ENCODE data around the gene KCNV2. TPM values are rescaled to one million over a fixed set of nuclear protein-coding genes. Genes with fewer than 3 reads are reported as not detected.
A peak's percentile ranks its signal among the peaks of the same experiment; 100 is the strongest.

KCNV2 gene
- total RNA-seq, 1 experiment from 2014 or later: not detected

DNA sequence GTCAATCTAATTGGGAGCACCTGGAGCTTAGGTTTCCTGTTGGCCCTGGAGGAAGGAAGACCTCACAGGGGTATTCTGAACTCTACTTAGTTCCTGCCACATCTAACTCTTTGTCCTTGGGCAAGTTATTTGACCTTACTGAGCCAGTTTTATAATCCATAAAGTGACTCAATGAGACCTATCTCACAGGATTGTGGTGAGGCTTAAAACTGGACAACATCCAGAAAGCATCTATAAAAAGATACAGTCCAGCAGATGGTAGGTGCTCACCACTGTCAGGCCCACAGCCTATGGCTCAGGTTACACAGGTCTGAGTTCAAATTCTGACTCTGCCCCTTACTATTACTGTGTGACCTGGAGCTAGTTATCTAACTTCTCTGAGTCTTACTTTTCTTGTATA lies 23.3 kb downstream of the KCNV2 start:
- no peaks in the 10 kb centered on the region for H3K27me3 ChIP-seq
- H3K4me3 ChIP-seq: no peak overlapping the region
- no peaks in the 10 kb centered on the region for H3K9me3 ChIP-seq
- no peaks in the 10 kb centered on the region; the same call in 1 of the 2 replicates for H3K36me3 ChIP-seq
- DNase-seq: no peak

DNA sequence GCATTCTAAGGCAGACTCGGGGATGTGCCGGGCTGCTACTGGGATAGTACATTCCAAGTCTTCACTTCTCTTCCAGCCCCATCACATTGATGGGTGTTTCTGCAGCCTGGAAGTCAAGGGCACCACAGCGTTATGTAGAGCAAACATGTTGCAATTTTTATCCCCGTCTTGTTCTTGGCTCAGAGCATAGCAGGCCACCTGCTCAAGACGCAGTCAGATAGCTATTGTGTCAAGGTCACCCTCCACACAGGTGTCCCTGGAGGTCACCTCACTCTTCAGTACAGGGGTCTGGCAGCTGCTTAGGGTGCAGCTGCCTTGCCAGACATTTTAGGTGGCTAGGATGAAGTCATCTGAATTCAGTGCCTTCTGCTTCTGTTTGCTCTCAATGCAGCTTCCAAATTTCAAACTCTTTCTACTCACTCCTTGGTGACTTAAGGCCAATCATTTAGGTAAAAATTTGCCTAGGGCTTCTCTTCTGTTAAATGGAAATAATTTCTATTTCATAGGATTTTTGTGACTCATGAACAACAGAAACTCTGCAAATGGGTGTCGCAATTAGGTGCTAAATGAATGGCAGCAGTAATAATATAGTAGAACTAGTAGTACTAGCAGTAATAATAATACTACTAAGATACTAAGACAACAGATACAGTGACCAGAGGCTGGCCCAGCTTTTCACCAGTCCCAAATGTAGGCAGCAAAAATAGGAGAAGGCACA lies 24.3 kb downstream of the KCNV2 start:
- no peaks in the 10 kb centered on the region for H3K9me3 ChIP-seq
- DNase-seq: no peak
- H3K27me3 ChIP-seq: no peaks in the 10 kb centered on the region
- no peaks in the 10 kb centered on the region; the same call in 1 of the 2 replicates for H3K36me3 ChIP-seq
- no peak overlapping the region for H3K4me3 ChIP-seq

DNA sequence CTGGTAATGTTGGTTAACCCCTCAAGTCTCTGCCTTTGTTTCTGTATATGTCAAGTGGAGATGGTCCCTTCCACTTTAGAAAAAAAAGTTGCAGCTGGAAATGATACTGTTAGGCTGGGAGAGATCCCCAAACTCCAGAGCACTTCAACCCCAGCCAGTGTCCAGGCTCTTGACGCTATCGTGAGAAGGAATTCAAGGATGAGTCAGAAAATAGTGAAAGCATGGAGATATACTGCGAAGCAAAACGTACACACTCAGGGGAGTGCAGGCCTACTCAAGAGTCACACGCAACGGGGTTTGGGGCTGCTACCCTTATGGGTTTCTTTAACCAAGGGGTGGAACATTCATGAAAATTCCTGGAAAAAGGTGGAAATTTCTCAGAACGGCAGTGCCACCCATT lies 24.9 kb downstream of the KCNV2 start:
- Histone ChIP-seq H3K27me3 (no peaks in the 10 kb centered on the region), H3K9me3 (no peaks in the 10 kb centered on the region)
- no peak for DNase-seq

DNA sequence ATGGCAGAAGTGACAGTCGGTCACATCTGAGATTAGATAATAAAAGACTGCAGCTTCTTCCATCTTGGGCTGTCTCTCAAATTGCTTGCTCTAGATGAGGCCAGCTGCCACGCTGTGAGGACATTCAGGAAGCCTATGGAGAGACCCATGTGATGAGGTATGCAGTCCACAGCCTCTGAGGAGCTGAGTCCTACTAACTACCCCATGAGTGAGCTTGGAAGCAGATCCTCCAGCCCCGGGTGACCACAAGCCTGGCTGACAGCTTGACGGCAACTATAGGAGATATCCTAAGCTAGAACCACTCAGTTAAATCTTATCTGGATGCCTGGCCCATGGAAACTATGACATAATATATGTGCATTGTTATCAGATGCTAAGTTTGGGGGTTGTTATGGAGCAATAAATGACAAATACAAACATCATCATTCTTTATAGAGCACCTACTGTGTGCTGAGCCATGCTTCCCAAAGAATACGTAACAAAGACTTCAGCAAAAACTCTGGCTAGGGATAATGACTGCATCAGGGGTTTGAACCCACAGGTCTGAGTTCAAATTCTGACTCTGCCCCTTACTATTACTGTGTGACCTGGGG lies 26.7 kb downstream of the KCNV2 start:
- no peaks in the 10 kb centered on the region for H3K9me3 ChIP-seq
- no peak for DNase-seq
- H3K36me3 ChIP-seq: no peaks in the 10 kb centered on the region; the same call in 1 of the 2 replicates
- no peak overlapping the region for H3K4me3 ChIP-seq
- no peaks in the 10 kb centered on the region for H3K27me3 ChIP-seq

More for the DNA sequence above, 24.9 kb downstream of the KCNV2 start:
- H3K4me3 ChIP-seq: no peak overlapping the region
- H3K36me3 ChIP-seq: no peaks in the 10 kb centered on the region; the same call in 1 of the 2 replicates

DNA sequence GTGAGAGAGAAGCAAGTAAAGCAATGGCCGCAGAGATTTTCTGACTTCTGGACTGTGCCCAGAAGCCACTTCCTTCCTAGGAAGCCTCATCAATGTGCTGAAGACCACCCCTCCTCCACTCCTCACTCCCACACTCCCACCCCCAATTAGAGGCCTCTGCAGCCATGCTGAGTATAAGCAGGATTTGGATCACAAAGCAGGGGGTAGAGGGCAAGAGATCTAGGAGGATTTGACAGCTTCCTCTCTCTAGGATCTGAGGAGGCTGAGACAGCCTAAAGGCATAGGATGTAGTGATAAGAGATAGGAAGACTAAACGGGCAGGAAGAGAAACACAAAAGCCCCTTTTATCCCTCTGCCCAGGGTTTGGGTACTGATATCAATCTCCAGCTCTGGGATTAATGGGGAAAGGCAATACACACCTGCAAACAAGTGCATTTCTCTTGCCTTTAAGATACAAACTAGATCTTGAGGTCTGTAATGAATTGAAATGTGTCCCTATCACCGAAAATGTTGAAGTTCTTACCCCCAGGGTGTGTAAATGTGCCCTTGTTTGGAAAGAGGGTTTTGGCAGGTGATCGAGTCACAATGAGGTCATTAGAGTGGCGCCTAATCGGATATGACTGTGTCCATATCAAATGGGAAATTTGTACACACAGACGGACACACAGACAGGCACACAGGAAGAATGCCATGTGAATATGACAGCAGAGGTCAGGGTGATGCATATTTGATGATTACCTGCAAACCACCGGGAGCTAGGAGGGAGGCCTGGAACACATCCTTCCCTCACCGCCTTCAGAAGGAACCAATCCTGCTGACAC lies 28.5 kb downstream of the KCNV2 start:
- H3K9me3 ChIP-seq: no peaks in the 10 kb centered on the region
- H3K36me3 ChIP-seq: peaks cover under 1% of the 10 kb centered on the region; the same call in 1 of the 2 replicates
- DNase-seq: no peak
- no peaks in the 10 kb centered on the region for H3K27me3 ChIP-seq
- no peak overlapping the region for H3K4me3 ChIP-seq

DNA sequence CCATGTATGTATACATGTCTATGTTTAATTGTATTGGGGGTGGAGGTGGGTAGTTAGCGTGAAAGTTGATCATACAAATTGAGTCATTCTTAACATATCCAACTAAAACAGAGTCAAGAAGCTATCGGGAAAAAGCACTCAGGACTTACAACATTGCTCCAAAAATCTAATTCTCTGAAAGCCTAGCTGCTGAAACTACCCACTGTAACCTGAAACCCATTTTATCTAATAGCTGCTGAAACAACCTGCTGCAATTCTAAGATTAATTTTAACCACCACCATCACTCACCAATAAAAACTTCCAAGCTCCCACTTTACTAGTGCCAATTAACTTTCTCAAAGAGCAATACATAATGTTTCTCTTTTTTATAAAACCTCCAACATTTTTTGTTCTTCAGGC lies 32.2 kb downstream of the KCNV2 start:
- H3K4me3 ChIP-seq: no peak overlapping the region
- H3K9me3 ChIP-seq: no peaks in the 10 kb centered on the region
- H3K27me3 ChIP-seq: no peaks in the 10 kb centered on the region
- DNase-seq: no peak
- peaks cover 9% of the 10 kb centered on the region; the same call in 1 of the 2 replicates for H3K36me3 ChIP-seq

DNA sequence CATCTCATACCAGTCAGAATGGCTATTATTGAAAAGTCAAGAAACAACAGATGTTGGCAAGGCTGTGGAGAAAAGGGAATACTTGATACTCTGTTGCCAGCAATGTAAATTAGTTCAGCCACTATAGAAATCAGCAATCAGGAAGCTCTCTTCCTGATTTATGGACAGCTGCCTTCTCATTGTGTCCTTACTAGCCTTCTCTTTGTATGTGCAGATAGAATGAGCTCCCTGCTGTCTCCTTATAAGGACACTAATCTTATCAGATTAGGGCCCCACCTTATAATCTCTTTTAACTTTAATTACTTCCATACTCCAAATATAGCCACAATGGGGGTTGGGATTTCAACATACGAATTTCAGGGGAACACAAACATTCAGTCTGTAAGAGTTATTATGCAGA lies 38.0 kb downstream of the KCNV2 start:
- no peak for DNase-seq
- no peak overlapping the region for H3K4me3 ChIP-seq

DNA sequence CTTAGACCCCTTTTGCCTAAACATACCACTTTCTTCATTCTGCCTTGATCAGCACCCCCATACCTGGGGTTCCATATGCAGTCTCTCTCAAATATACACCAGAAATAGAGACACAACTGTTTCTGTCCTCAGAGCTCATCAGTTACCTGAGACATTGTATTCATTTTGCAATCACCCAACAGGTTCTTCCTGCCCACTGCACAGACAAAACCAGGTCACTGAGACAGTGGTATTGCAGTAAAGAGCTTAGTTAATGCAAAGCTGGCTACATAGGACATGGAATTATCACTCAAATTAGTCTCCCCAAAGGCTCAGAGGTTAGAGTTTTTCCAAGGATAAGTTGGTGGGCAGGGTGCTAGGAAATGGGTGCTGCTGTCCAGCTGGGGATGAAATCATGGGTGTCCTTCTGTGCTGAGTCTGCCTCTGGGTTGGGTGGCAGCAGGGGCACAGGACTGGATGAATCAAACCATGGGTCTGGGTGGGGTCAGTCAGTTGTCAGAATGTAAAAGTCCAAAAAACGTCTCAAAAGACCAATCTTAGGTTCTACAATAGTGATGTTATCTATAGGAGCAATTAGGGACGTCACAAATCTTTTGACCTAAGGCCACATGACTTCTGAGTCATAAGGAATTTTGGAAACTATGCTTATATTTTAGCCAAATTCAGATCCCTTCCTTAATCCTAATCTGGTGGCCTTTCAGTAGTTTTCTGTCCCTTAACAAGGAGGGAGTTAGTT lies 41.0 kb downstream of the KCNV2 start:
- DNase-seq: no peak
- H3K27me3 ChIP-seq: no peaks in the 10 kb centered on the region

More for the DNA sequence above, 38.0 kb downstream of the KCNV2 start:
- Histone ChIP-seq H3K9me3 (no peaks in the 10 kb centered on the region), H3K27me3 (no peaks in the 10 kb centered on the region), H3K36me3 (peaks cover 17% of the 10 kb centered on the region)

DNA sequence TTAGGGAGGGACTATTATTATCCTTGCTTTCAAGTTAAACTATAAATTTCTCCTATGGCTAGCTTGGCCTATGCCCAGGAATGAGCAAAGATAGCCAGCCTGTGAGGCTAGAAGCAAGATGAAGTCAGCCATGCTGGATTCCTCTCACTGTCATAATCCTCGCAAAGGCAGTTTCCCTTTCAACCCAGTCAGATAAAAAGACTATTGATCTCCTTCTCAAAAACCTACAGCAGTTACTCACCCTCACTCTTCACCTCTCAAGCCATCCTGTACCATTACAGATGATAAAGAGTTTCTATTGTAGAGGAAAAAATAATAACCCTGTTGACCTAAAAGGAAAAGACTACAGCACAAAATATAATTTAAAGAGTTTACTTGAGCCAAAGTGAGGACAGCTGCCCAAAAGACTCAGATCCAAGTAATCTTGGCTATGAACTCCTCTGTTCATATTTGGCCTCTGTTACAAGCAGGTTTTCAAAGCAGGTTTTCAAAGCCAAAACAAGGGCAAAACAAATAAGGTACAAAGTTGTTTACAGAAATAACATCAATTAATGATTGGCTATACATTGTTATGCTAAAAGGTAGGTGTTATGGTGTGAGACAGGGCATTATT lies 41.7 kb downstream of the KCNV2 start:
- H3K36me3 ChIP-seq: peaks cover 8% of the 10 kb centered on the region
- no peaks in the 10 kb centered on the region for H3K9me3 ChIP-seq
- no peaks in the 10 kb centered on the region for H3K27me3 ChIP-seq
- no peak for DNase-seq
- no peak overlapping the region for H3K4me3 ChIP-seq

More for the DNA sequence above, 41.0 kb downstream of the KCNV2 start:
- H3K4me3 ChIP-seq: no peak overlapping the region
- H3K36me3 ChIP-seq: peaks cover 9% of the 10 kb centered on the region
- no peaks in the 10 kb centered on the region for H3K9me3 ChIP-seq

DNA sequence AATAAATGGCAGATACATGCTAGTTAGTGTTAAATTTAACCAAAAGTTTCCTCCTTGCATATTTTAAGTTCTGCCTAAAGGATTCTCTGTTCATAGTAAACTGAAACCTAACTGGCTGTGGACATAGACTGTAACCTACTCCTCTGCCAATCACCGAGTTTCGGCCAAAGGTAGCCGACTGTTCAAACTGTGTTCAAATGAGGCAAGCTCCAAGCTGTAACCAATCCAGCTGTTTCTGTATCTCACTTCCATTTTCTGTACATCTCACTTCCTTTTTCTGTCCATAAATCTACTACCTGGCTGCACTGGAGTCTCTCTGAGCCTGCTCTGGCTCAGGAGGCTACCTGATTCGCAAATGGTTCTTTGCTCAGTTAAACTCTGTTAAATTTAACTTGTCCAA lies 44.1 kb downstream of the KCNV2 start:
- Histone ChIP-seq H3K27me3 (no peaks in the 10 kb centered on the region), H3K36me3 (peaks cover 9% of the 10 kb centered on the region), H3K9me3 (no peaks in the 10 kb centered on the region), H3K4me3 (no peak overlapping the region)
- no peak for DNase-seq

DNA sequence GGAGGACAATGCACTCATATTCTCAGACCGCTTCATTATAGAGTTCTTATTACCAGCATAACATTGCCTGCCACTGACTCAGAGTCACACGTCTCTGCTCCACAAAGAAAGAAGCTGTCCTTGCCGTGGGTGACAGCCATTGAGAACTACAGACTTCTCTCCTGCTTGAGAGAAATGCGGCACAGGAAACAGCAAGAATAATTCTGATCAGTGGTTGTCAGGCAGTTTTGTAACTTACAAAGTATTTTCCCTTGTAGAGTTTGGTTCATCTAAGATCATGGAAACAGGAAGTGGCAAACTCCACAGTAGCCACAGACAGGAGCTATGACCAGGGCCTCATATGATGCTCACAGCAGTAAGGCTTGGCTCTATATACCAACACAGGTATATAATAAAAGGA lies 47.0 kb downstream of the KCNV2 start:
- Histone ChIP-seq H3K36me3 (peaks cover 19% of the 10 kb centered on the region), H3K4me3 (no peak overlapping the region), H3K9me3 (no peaks in the 10 kb centered on the region), H3K27me3 (no peaks in the 10 kb centered on the region)
- no peak for DNase-seq

DNA sequence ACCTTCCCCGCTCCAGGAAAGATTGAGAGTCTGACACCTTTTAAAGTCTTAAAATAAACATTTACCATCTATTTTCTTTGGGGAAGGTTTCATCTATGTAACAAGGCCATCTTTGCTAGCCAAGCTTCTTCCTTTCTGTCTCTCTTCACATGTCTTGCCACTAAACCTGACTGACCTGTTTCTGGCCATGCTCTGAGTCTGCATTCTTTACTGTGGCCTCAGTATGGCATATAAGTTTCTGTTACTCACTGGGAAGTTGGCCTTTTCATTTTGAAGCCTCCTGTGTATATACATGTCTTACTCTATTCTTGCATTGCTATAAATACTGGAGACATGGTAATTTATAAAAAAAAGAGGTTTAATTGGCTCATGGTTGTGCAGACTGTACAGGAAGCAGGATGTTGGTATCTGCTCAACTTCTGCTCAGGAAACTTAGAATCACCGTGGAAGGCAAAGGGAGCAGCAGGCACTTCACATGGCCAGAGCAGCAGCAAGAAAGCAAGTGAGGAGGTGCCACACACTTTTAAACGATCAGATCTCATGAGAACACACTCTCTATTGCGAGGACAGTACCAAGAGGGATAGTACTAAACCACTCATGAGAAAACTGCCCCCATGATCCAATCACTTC lies 48.1 kb downstream of the KCNV2 start:
- no peak overlapping the region for H3K4me3 ChIP-seq
- no peak for DNase-seq
- H3K36me3 ChIP-seq: peaks cover 27% of the 10 kb centered on the region
- no peaks in the 10 kb centered on the region for H3K27me3 ChIP-seq
- no peaks in the 10 kb centered on the region for H3K9me3 ChIP-seq

DNA sequence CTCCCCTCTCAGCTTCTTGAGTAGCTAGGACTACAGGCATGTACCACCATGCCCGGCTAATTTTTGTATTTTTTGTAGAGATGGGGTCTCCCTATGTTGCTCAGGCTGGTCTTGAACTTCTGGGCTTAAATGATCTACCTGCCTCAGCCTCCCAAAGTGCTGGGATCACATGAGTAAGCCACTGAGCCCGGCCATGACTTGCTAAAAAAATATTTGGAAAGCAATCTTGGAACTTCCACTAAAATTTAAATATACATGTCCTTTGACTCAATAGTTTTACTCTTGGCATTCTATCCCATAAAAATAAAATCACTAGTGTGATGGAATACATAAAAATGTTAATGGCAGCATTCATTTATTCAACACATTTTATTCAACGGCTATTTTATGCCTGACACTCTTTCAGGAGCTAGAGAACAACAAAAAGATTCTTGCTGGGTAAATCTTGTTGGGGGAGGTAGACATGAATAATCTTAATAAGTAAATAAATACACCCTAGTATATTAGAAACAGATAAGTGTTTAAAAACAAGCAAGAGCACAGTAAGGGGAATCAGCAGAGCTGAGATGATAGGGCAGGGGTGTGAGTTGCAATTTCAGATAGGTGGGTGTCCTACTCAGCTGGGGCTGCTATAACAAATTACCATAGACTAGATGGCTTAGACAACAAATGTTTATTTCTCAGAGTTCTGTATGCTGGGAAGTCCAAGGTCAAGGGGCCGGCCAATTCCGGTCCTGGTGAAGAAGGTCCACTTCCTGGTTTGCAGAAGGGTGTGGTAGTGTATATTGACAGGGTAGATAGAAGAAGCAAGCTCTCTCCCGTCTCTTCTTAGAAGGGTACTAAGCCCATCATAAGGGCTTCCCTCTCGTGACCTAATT lies 50.7 kb downstream of the KCNV2 start:
- Histone ChIP-seq H3K4me3 (no peak overlapping the region), H3K9me3 (no peaks in the 10 kb centered on the region), H3K36me3 (peaks cover 50% of the 10 kb centered on the region), H3K27me3 (no peaks in the 10 kb centered on the region)
- peak; percentile 11 for DNase-seq

DNA sequence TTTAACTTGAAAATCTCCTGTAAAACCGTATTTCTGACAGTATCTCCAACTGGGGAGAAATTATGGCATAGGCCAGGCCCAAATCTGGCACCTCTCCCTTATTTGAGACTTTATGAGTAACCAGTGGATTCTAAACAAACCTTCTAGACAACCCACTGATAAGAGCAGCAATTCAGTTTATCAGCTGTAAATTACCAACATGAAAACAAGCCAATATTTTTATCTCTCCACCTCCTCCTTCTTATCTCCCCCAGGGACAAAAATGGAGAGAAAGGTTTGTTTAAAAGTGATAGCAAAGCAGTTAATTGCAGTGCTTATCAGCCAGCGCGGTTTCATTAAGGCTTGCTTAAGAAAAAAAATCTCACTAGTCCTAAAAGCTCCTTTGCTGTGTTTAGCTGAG lies 53.8 kb downstream of the KCNV2 start:
- Histone ChIP-seq H3K36me3 (peaks cover 77% of the 10 kb centered on the region), H3K4me3 (no peak overlapping the region), H3K27me3 (no peaks in the 10 kb centered on the region), H3K9me3 (no peaks in the 10 kb centered on the region)
- DNase-seq: no peak

DNA sequence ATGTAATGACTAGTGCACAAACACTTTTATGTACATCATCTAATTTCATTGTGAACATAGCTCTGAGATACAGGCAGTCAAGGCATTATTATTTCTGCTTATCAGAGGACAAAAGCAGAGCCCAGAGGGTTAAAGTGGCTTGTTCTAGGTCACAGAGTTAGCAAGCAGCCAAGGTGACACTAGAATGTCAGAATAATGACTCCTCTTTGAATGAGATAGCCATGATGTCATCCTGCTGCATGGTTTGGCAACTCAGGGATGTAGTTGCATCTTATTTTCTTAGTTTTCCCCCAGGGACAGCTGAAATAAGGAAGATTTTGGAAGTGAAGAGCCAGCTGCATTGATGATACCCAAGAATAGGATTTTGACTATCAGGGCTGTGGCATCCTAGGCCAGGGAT lies 54.4 kb downstream of the KCNV2 start:
- no peak for DNase-seq
- peaks cover 82% of the 10 kb centered on the region for H3K36me3 ChIP-seq

More for the DNA sequence above, 54.4 kb downstream of the KCNV2 start:
- H3K9me3 ChIP-seq: no peaks in the 10 kb centered on the region
- H3K4me3 ChIP-seq: no peak overlapping the region
- no peaks in the 10 kb centered on the region for H3K27me3 ChIP-seq
